GM19099 (cell line): ENCODE data around the gene SCUBE1.

Experiments
- POLR2A ChIP-seq: IDR thresholded peaks from 3 replicates; pipeline ENCODE4 v1.6.1; 2011; ENCODE audit warnings: low read depth; ENCODE audit not compliant: insufficient read length; ENCODE audit errors: extremely low read depth

The SCUBE1 gene

DNA sequence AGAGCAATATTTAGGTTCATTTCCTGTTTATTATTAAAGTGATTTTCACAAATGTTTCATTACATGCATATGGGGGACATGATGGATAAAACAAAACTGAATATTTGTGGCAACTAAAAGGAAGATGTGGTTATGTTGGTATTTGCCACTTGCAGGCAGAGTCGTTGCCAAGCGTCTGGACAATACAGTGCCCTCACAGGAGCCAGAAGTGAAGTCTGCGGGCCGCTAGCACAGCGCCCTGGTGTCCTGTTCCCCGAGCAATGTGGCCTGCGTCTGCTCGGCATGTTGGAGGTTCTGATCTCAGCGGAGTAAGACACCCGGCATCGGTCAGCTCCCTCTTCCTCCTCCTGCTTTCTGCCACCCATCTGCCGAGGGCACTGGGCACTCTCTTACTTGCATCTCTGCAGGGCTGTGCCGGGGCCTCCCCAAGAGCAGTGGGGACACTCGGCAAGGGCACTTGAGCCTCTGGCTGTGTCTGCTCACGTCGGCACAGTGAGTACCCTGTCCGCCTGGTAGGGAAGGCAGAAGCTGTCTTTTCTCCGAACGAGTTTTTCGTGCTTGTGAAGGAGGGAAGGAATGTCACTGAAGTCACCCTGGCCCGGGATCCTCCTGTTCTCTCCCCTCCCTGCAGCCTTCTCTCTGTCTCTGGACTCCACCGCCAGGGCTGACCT is 145.8 kb downstream of the SCUBE1 start:
- no peak for TF ChIP-seq POLR2A

DNA sequence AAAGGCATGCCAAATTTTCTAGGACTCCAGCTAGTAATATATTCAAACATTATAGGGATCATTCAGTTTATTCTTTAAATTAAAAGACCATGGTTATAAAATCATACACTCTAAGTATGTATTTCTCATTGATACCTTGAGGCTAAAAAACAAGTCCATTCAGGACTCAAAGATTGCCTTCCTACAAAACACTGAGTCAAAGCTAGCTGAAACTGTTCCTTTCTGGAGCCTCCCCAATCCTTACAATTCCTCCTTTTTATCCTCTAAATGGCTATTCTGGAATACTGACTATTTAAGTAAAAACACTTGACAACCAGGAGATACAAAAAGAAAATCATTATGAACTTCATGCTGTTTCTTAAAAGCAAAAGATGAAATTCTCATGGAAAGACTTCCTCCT is 151.3 kb downstream of the SCUBE1 start:
- TF ChIP-seq POLR2A, result no peak

DNA sequence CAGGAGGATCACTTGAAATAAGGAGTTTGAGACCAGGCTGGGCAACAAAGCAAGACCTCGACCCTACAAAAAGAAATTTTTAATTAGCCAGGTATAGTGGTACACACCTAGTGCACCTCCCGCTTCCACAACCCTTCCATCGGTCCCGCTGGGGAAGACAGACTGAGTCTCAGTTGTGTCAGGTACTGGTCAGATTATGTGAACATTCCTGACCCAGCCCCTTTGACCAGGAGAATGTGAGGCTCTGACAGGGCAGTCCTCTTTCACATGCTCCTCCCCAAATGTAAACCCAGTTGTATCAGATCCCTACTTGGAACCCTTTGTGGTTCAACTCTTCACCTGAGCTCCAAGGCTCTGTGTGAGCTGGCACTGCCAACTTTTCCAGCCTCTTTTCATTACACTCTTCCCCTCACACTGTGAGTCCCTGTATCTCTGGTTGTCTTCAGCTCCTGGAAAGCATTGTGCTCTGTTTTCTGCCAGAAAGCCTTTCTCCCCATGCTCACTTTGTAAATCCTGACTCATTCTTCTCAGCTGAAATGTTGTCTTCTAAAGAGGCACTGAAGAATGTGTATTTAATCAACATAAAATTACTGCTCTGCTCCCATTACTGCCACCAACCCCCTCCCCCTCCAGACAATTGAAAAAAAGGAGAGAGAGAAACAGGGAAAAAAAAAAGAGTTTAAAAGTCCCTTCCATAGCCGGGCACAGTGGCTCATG is 154.2 kb downstream of the SCUBE1 start:
- no peak for TF ChIP-seq POLR2A

- peak; percentile 97 for TF ChIP-seq POLR2A
Observed at GRCh38 chr22:43187171-43188099, 155.7 kb downstream of the SCUBE1 start.

DNA sequence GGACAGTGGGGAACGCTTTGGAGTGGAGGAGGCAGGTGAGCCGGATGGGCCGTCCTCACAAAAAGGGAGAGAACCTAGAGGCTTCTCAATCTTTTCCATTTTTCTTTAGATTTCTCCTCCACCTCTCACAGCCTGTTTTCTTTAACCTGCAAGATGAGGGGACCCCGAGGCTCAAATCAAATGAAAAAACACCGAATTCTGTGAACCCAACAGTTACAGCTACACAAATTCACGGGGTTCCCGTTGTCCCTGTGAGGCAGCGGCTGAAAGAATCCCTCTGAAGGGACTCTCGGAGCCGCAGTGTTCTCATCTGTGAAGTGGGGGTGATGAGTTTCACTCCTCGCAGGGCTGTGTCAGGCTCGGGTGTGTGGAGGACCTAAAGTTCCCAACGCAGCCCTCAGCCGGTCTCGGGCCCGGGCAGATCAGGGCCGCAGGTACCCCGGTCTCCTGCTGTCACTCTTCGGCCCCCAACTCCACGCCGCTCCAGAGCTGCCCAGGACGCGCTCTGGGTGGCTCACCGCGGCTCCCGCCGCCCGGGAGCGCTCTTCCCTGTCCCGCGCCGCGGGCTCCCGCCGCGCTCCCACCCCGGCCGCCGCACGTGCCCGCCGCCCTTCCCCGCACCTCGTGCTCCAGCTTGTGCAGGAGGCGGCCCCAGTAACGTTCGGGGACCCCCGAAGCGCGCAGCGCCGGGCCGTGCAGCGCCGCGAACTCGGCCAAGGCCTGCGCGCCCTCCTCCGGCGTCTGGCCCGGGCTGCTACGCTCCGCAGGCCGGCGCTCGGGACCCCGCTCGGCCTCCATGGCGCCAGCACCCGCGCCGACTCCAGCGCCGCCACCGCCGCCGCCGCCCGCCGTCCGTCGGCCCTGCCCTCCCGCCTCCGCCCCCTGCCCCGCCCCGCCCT is 156.7 kb downstream of the SCUBE1 start, which contains the start of gene TTLL12:
Gene TTLL12, minus strand, starts transcription at position 863 of the 899 bp plus-strand sequence. Its CDS starts 65 bp downstream, at position 798.
- TF ChIP-seq POLR2A, result peak; percentile 78

DNA sequence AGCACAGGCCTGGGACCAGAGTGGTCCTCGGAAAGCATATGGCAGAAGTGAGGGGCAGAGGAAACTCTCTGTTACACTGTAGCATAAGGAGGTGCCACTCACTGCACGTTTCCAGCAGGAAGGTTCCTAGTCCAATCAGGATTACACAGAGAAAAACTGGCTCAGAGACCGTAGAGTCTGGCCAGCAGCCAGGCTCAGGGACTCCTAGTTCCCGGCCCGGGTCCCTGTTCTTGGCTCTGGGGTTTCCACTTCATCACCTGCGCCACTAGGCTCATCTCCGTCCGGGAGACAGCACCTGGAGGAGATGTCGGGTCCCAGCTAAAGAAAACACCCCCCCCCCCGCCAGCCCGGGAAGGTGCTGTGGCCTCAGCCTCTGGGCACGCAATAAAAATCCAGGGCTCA is 157.3 kb downstream of the SCUBE1 start:
- no peak for TF ChIP-seq POLR2A

- TF ChIP-seq POLR2A, result no peak
Observed at GRCh38 chr22:43183496-43184277, 159.5 kb downstream of the SCUBE1 start.

DNA sequence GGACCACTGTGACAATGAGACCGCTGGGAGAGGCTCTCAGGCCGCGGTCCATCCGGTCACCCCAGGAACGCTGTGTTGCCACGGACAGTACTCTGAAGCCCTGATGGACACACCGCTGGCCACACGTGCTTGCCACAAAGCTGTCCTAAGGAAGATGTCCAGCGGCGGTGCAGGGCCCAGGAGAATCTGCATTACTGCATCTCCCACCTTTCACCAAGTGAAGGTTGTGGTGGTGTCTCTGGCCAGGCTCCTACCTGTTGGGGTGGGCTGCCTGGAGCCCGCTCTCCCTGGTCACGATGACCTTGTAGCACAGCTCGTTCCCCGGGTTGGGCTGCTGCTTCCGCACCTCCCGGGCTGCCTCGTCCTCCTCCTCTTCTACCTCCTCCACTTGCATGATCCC is 160.4 kb downstream of the SCUBE1 start:
- no peak for TF ChIP-seq POLR2A

DNA sequence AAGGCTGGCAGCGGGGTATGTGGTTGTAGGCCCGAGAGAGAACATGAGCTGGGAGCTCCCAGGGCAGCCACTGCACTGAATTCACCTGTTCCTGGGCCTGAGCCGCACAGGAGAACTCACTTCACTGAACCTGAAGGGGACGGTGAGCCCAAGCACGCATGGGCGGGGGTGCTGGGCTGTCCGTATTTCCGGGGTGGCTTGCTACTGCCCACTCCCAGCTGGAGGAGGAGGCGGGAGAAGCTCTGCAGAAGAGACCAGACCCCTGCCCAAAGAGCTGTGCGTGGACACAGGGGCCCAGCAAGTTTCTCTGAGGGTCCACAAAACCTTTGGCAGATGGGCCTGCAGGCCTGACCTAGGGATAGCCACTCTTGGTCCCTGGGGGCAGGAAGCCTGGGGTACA is 161.1 kb downstream of the SCUBE1 start:
- TF ChIP-seq POLR2A, result no peak

- TF ChIP-seq POLR2A, result no peak
Observed at GRCh38 chr22:43181321-43182076, 161.7 kb downstream of the SCUBE1 start.

GRCh38 chr22:43180670-43181069 is 162.5 kb downstream of the SCUBE1 start:
- TF ChIP-seq POLR2A, result no peak

GRCh38 chr22:43179911-43180195 is 163.3 kb downstream of the SCUBE1 start:
- TF ChIP-seq POLR2A, result no peak
